ENCODE measurements around the gene ASB3. TPM values are rescaled to one million over a fixed set of nuclear protein-coding genes. Genes with fewer than 3 reads are reported as not detected.

ASB3 gene
- total and polyA plus RNA-seq, 4 donors, result 7.0 to 54.9 (median 18.1) TPM

DNA sequence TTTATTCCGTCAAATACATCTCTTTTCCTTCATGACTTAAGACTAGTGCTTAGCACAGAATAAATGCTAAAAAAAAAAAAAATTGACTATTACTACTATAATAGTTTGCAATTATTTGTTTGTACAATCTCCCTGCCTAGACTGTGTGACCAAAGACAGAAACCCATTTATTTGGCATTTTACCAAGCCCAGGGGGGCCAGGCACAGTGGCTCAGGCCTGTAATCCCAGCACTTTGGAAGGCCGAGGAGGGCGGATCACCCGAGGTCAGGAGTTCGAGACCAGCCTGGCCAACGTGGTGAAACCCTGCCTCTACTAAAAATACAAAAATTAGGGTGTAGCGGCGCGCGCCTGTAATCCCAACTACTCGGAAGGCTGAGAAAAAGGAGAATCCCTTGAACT, 1.4 kb downstream of the ASB3 start:
- peaks cover 8 to 30% (median 9%) of the 10 kb centered on the region in 5 donors for H3K4me1 ChIP-seq (ENCODE audit: control insufficient read depth in 5 of 5, insufficient read depth in 5 of 5, low read length in 5 of 5)
- H3K27ac ChIP-seq (ENCODE audit: low read depth in 1 of 2, low read length in 1 of 2), result no peak overlapping the region
- WGBS, 2 donors, result 64 to 76% methylated on average over 11 of the region's 11 CpGs
- H3K9ac ChIP-seq (ENCODE audit: insufficient read depth in 1 of 2, low read length in 2 of 2), result peak overlapping the region; percentile 90 to 99
- no peaks in the 10 kb centered on the region for H3K9me3 ChIP-seq (ENCODE audit: control insufficient read depth in 4 of 4, insufficient read depth in 3 of 4, low read length in 3 of 4)
- no peaks in the 10 kb centered on the region for H3K27me3 ChIP-seq (ENCODE audit: control insufficient read depth in 3 of 3, insufficient read depth in 3 of 3, low read length in 2 of 3)
- peaks cover 0 to 11% (median 4%) of the 10 kb centered on the region in 4 donors for H3K36me3 ChIP-seq (ENCODE audit: control insufficient read depth in 4 of 4, insufficient read depth in 4 of 4, low read length in 4 of 4)
- no peak for TF ChIP-seq CTCF (IDR thresholded peaks at IDR 0.05; ENCODE audit: control extremely low read depth, extremely low read depth)
- DNase-seq (peak in 1 of 3 donors; percentile 25), ATAC-seq (ENCODE audit: insufficient read depth, low FRiP score) (no peak)
- peak overlapping the region; percentile 19 for H3K4me3 ChIP-seq

- peaks cover 0 to 18% (median 4%) of the 10 kb centered on the region in 4 donors for H3K36me3 ChIP-seq (ENCODE audit: control insufficient read depth in 4 of 4, insufficient read depth in 4 of 4, low read length in 4 of 4)
- H3K9me3 ChIP-seq (ENCODE audit: control insufficient read depth in 4 of 4, insufficient read depth in 3 of 4, low read length in 3 of 4), result no peaks in the 10 kb centered on the region
- DNase-seq, result no peak
- no peak overlapping the region for H3K9ac ChIP-seq (ENCODE audit: insufficient read depth in 1 of 2, low read length in 2 of 2)
- TF ChIP-seq CTCF (IDR thresholded peaks at IDR 0.05; ENCODE audit: control extremely low read depth, extremely low read depth), result no peak
- ATAC-seq (ENCODE audit: insufficient read depth, low FRiP score), result no peak
- peaks cover 8 to 30% (median 9%) of the 10 kb centered on the region in 5 donors for H3K4me1 ChIP-seq (ENCODE audit: control insufficient read depth in 5 of 5, insufficient read depth in 5 of 5, low read length in 5 of 5)
- H3K27ac ChIP-seq (ENCODE audit: low read depth in 1 of 2, low read length in 1 of 2), result no peak overlapping the region
- H3K27me3 ChIP-seq (ENCODE audit: control insufficient read depth in 3 of 3, insufficient read depth in 3 of 3, low read length in 2 of 3), result no peaks in the 10 kb centered on the region
- H3K4me3 ChIP-seq, result no peak overlapping the region
Observed at GRCh38 chr2:53784436-53784835, 2.3 kb downstream of the ASB3 start.

- Histone ChIP-seq H3K9me3 (ENCODE audit: control insufficient read depth in 4 of 4, insufficient read depth in 3 of 4, low read length in 3 of 4) (no peaks in the 10 kb centered on the region), H3K27me3 (ENCODE audit: control insufficient read depth in 3 of 3, insufficient read depth in 3 of 3, low read length in 2 of 3) (no peaks in the 10 kb centered on the region), H3K36me3 (ENCODE audit: control insufficient read depth in 4 of 4, insufficient read depth in 4 of 4, low read length in 4 of 4) (peaks cover 0 to 20% (median 4%) of the 10 kb centered on the region in 4 donors), H3K4me3 (no peak overlapping the region), H3K27ac (ENCODE audit: low read depth in 1 of 2, low read length in 1 of 2) (no peak overlapping the region), H3K9ac (ENCODE audit: insufficient read depth in 1 of 2, low read length in 2 of 2) (no peak overlapping the region), H3K4me1 (ENCODE audit: control insufficient read depth in 5 of 5, insufficient read depth in 5 of 5, low read length in 5 of 5) (peaks cover 4 to 20% (median 8%) of the 10 kb centered on the region in 5 donors)
- DNase-seq (no peak), ATAC-seq (ENCODE audit: insufficient read depth, low FRiP score) (no peak)
- TF ChIP-seq CTCF (IDR thresholded peaks at IDR 0.05; ENCODE audit: control extremely low read depth, extremely low read depth), result no peak
- WGBS, 2 donors, result 42 to 56% methylated on average over 8 of the region's 8 CpGs
Observed at GRCh38 chr2:53782676-53783075, 4.1 kb downstream of the ASB3 start.

DNA sequence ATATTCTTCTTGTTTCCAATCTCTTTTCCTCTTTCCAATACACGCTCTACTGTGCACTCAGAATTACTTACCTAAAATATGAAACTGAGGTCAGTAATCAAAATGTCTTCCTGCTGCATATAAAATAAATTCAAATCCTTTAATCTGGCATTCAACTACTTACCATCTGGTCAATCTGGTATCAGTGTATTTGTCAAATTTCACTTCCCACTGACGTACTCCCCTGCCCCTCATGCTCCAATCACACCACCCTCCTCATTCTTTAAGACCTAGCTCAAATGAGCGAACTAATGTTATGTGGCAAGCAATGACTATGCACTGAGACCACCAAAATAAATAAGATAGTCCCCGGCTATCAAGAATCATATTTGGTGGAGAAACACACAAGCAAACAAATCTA, 6.7 kb downstream of the ASB3 start:
- TF ChIP-seq CTCF (IDR thresholded peaks at IDR 0.05; ENCODE audit: control extremely low read depth, extremely low read depth), result no peak
- Histone ChIP-seq H3K27ac (ENCODE audit: low read depth in 1 of 2, low read length in 1 of 2) (no peak overlapping the region), H3K27me3 (ENCODE audit: control insufficient read depth in 3 of 3, insufficient read depth in 3 of 3, low read length in 2 of 3) (no peaks in the 10 kb centered on the region), H3K9ac (ENCODE audit: insufficient read depth in 1 of 2, low read length in 2 of 2) (no peak overlapping the region), H3K36me3 (ENCODE audit: control insufficient read depth in 4 of 4, insufficient read depth in 4 of 4, low read length in 4 of 4) (peaks cover 0 to 20% (median 4%) of the 10 kb centered on the region in 4 donors), H3K4me1 (ENCODE audit: control insufficient read depth in 5 of 5, insufficient read depth in 5 of 5, low read length in 5 of 5) (peaks cover 0 to 9% (median 8%) of the 10 kb centered on the region in 5 donors), H3K9me3 (ENCODE audit: control insufficient read depth in 4 of 4, insufficient read depth in 3 of 4, low read length in 3 of 4) (no peaks in the 10 kb centered on the region), H3K4me3 (no peak overlapping the region)
- no peak for DNase-seq
- ATAC-seq (ENCODE audit: insufficient read depth, low FRiP score), result no peak
- WGBS, 2 donors, result 91 to 94% methylated on average over 4 of the region's 4 CpGs
